HL-60 (cell line): ENCODE results near the gene TMEM255B.
"Not testable (repeated sequence)": the region's sequence is repeated elsewhere in the genome, so short reads cannot be mapped to it uniquely, and the experiment has no call there.

ENCODE experiments used
- DNase-seq, 2 experiments: peaks; one replicate each; pipeline ENCODE4 v3.0.0-alpha.2; 2010 to 2020; ENCODE audit warnings: low read depth in 1 of 2, low spot score in 1 of 2
- H3K27ac ChIP-seq: fragments of 250-450 bp; sonication (Bioruptor Pico); replicated peaks from 2 replicates; pipeline ENCODE4 v1.5.1; 2020; ENCODE audit warnings: mild to moderate bottlenecking, moderate library complexity
- H3K27me3 ChIP-seq: fragments of 250-450 bp; sonication (Bioruptor Pico); 2 replicates; pipeline ENCODE4 v1.5.1; 2021; ENCODE audit warnings: mild to moderate bottlenecking, moderate library complexity; ENCODE audit not compliant: insufficient read depth, poor library complexity, severe bottlenecking
- H3K4me3 ChIP-seq: replicated peaks from 2 replicates; pipeline ENCODE4 v1.5.1; 2011; ENCODE audit warnings: mild to moderate bottlenecking, control low read depth, low read length; ENCODE audit not compliant: insufficient read depth
- GABPA ChIP-seq: IDR thresholded peaks from 2 replicates; pipeline ENCODE4 v1.6.1; 2012; ENCODE audit warnings: low read depth
- POLR2AphosphoS5 ChIP-seq: IDR thresholded peaks from 2 replicates; pipeline ENCODE4 v1.6.1; 2012; ENCODE audit warnings: low read depth
- REST ChIP-seq: IDR thresholded peaks from 2 replicates; pipeline ENCODE4 v1.6.1; 2012; ENCODE audit warnings: low read depth; ENCODE audit not compliant: insufficient replicate concordance
- SPI1 ChIP-seq: IDR thresholded peaks from 2 replicates; pipeline ENCODE4 v1.6.1; 2012; ENCODE audit warnings: low read depth, mild to moderate bottlenecking, borderline replicate concordance
- TF ChIP-seq, protein P1 (sequence below): IDR thresholded peaks from one replicate; pipeline ENCODE4 v1.5.1; 2011; ENCODE audit warnings: low read length, control low read depth, inconsistent platforms; ENCODE audit not compliant: insufficient read depth

TMEM255B gene

DNA sequence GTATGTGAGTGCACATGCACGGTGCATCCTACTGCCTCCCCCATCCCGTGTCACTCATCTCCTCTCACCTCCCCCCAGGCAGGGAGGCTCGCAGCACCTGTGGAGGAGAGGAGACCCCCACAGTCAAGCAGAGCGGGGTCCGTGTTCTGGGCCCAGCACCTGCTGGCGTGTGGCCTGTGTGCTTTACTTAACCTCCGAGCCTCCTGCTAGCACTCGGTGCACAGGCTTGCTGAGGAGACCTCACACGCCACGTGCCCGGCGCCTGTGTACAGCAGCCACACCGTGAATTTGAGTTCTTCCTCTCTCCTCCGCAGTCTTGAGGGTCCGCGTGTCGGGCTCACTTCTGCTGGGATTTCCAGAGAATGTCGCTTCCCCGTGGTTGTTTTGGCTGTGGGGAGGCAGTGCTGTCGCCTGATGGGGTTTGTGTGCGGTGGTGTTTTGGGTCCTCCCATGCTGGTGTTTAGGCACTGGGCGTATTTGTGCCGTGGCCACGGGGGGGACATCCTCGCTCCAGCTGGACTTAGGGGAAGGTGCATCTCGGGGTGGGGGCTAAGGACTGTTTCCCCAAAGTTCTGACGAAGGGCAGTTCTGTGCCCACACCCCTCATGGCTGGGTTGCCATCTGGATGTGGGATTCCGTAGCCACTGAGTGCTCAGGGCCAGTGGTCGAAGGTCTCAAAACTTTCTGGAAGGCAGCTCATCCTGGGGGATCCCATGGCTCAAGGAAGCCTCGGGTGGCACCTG lies 34.8 kb upstream of the TMEM255B start:
- DNase-seq, result no peak
- no peak overlapping the region for H3K27ac ChIP-seq
- no peak overlapping the region for H3K4me3 ChIP-seq
- no peak for TF ChIP-seq POLR2AphosphoS5
- no peak for TF ChIP-seq REST
- no peak for TF ChIP-seq GABPA
- TF ChIP-seq, protein P1, sequence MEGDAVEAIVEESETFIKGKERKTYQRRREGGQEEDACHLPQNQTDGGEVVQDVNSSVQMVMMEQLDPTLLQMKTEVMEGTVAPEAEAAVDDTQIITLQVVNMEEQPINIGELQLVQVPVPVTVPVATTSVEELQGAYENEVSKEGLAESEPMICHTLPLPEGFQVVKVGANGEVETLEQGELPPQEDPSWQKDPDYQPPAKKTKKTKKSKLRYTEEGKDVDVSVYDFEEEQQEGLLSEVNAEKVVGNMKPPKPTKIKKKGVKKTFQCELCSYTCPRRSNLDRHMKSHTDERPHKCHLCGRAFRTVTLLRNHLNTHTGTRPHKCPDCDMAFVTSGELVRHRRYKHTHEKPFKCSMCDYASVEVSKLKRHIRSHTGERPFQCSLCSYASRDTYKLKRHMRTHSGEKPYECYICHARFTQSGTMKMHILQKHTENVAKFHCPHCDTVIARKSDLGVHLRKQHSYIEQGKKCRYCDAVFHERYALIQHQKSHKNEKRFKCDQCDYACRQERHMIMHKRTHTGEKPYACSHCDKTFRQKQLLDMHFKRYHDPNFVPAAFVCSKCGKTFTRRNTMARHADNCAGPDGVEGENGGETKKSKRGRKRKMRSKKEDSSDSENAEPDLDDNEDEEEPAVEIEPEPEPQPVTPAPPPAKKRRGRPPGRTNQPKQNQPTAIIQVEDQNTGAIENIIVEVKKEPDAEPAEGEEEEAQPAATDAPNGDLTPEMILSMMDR, result no peak
- no peak for TF ChIP-seq SPI1
- H3K27me3 ChIP-seq, result peaks cover 2% of the 10 kb centered on the region

- peaks cover 6% of the 10 kb centered on the region for H3K27me3 ChIP-seq
- H3K4me3 ChIP-seq, result peak overlapping the region; percentile 38
- DNase-seq, result peak in 1 of 2 experiments; percentile 80
- no peak overlapping the region for H3K27ac ChIP-seq
- TF ChIP-seq, protein P1, result peak; percentile 74
- TF ChIP-seq SPI1, result no peak
Observed at GRCh38 chr13:113724780-113725315, 34.2 kb upstream of the TMEM255B start.

DNA sequence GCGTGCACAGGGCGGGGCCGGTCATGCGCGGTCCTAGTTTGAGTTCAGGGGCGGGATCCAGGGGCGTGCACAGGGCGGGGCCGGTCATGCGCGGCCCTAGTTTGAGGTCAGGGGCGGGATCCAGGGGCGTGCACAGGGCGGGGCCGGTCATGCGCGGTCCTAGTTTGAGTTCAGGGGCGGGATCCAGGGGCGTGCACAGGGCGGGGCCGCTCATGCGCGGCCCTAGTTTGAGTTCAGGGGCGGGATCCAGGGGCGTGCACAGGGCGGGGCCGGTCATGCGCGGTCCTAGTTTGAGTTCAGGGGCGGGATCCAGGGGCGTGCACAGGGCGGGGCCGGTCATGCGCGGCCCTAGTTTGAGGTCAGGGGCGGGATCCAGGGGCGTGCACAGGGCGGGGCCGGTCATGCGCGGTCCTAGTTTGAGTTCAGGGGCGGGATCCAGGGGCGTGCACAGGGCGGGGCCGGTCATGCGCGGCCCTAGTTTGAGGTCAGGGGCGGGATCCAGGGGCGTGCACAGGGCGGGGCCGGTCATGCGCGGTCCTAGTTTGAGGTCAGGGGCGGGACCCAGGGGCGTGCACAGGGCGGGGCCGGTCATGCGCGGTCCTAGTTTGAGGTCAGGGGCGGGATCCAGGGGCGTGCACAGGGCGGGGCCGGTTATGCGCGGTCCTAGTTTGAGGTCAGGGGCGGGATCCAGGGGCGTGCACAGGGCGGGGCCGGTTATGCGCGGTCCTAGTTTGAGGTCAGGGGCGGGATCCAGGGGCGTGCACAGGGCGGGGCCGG lies 33.5 kb upstream of the TMEM255B start:
- H3K4me3 ChIP-seq, result peak overlapping the region; percentile 38
- DNase-seq, result peak in 1 of 2 experiments; percentile 38
- not testable (repeated sequence) for H3K27ac ChIP-seq, H3K27me3 ChIP-seq

DNA sequence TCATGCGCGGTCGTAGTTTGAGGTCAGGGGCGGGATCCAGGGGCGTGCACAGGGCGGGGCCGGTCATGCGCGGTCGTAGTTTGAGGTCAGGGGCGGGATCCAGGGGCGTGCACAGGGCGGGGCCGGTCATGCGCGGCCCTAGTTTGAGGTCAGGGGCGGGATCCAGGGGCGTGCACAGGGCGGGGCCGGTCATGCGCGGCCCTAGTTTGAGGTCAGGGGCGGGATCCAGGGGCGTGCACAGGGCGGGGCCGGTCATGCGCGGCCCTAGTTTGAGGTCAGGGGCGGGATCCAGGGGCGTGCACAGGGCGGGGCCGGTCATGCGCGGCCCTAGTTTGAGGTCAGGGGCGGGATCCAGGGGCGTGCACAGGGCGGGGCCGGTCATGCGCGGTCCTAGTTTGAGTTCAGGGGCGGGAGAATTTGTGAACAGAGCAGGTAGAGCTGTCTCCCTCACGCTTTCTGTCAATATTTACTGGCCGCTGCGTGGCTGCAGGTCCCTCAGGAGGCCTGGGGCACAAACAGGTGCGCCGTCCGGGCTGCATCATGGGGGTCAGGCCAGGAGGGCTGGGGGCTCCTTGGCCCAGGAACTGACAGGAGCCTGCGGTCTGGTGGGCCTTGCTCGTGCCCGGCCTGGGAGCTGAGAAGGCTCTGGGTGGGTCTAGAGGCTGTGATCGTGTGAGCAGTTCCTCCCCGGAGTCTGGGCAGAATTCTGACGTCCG lies 32.8 kb upstream of the TMEM255B start:
- H3K4me3 ChIP-seq, DNase-seq: not testable (repeated sequence)

GRCh38 chr13:113726961-113727411 lies 32.0 kb upstream of the TMEM255B start:
- no peak for TF ChIP-seq GABPA
- no peak for TF ChIP-seq SPI1
- TF ChIP-seq POLR2AphosphoS5, result no peak
- TF ChIP-seq, protein P1, result no peak
- no peak for TF ChIP-seq REST
- Histone ChIP-seq H3K27me3 (peaks cover 10% of the 10 kb centered on the region), H3K4me3 (no peak overlapping the region), H3K27ac (no peak overlapping the region)
- DNase-seq, result no peak

More for the DNA sequence above, 32.8 kb upstream of the TMEM255B start:
- not testable (repeated sequence) for H3K27ac ChIP-seq, H3K27me3 ChIP-seq
